GM18520 (cell line): ENCODE data around the gene AGRN.
A peak's percentile ranks its signal among the peaks of the same experiment; 100 is the strongest.
"Not testable (repeated sequence)": the region's sequence is repeated elsewhere in the genome, so short reads cannot be mapped to it uniquely, and the experiment has no call there.

Source experiments
- ATAC-seq: cut with Tn5 transposase; IDR thresholded peaks from one replicate; pipeline ENCODE4 v1.9.1; 2021; ENCODE audit not compliant: unreplicated experiment

Gene AGRN

GRCh38 chr1:1050577-1051052, 30.7 kb downstream of the AGRN start:
- ATAC-seq = no peak

GRCh38 chr1:1051127-1051810, 31.3 kb downstream of the AGRN start:
- no peak for ATAC-seq

DNA sequence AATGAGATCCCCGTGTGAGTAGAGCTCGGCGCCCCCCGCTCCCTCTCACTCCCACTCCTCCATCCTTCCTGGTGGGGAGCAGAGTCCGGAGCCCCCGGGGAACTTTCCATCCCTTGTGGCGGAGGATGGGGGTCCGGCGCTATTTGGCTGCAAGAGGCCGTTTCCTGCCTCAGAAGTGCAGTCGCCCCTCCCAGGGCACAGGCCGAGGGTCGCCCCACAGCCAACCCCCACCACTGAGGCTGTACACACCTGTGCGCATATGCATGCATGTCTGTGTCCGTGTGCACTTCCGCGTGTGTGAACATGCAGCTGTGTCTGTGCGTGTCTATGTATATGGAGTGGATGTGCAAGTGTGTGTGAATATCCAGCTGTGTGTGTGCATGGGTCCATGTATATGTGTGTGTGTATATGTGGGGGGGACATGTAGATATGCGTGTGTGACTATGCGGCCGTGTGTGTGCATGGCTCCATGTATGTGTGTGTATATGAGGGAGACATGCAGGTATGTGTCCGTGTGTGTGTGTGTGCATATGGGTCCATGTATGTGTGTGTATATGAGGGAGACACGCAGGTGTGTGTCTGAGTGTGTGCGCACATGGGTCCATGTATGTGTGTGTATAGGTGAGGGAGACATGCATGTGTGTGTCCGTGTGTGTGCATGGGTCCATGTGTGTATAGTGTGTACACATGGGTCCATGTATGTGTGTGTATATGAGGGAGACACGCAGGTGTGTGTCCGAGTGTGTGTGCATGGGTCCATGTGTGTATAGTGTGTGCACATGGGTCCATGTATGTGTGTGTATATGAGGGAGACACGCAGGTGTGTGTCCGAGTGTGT, 32.3 kb downstream of the AGRN start:
- no peak for ATAC-seq

DNA sequence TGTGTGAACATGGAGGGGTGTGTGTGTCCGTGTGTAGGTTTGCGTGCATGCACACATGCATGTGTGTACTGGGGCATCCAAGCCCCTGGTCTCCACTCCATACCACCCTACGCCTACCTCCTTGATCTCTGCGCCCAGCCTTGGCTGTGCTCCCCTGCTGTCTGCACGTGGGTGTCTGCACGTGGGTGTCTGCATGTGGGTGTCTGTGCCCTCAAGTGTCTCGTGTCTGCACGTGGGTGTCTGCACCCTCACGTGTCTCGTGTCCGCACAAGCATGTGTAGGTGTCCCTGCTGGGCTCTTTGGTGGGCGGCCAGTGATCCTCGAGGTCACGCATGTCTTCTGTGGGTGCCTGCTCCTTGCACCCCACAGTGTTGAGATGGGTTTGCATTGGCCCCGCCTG, 33.1 kb downstream of the AGRN start:
- ATAC-seq = no peak

DNA sequence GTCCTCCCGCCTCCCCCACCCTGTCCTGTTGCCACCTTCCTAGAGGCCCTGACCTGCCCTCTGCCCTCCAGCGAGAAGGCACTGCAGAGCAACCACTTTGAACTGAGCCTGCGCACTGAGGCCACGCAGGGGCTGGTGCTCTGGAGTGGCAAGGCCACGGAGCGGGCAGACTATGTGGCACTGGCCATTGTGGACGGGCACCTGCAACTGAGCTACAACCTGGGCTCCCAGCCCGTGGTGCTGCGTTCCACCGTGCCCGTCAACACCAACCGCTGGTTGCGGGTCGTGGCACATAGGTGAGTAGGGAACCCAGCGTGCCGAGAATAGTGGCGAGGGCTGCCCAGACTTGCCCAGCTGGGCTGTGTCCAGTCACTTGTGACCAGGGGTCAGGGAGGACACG, 33.8 kb downstream of the AGRN start:
- no peak for ATAC-seq

- ATAC-seq = no peak
Measured at GRCh38 chr1:1054099-1054700, 34.3 kb downstream of the AGRN start.

GRCh38 chr1:1054971-1055370, 35.1 kb downstream of the AGRN start:
- no peak for ATAC-seq

DNA sequence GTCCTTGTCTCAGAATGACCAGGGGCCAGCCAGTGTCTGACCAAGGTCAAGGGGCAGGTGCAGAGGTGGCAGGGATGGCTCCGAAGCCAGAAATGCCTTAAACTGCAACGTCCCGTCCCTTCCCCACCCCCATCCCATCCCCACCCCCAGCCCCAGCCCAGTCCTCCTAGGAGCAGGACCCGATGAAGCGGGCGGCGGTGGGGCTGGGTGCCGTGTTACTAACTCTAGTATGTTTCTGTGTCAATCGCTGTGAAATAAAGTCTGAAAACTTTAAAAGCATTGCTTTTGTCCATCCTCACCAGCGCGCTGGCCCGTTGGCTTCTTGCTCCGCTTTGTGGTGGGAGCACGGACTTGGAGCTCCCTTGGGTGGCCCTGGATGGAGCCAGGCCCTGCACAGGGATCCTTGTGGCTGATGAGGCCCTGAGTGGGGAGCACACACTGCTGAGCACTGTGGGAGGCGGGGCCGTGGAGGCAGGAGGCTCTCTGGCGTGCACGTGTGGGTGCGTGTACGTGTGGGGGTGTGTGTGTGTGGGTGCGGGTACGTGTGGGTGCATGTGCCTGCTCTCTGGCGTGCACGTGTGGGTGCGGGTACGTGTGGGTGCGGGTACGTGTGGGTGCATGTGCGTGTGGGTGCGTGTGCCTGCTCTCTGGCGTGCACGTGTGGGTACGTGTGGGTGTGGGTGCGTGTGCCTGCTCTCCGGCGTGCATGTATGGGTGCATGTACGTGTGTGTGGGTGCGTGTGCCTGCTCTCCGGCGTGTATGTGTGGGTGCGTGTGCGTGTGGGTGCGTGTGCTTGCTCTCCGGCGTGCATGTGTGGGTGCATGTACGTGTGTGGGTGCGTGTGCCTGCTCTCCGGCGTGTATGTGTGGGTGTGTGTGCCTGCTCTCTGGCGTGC, 36.2 kb downstream of the AGRN start:
- ATAC-seq = no peak

- ATAC-seq = not testable (repeated sequence)
Measured at GRCh38 chr1:1057769-1058087, 37.8 kb downstream of the AGRN start.

DNA sequence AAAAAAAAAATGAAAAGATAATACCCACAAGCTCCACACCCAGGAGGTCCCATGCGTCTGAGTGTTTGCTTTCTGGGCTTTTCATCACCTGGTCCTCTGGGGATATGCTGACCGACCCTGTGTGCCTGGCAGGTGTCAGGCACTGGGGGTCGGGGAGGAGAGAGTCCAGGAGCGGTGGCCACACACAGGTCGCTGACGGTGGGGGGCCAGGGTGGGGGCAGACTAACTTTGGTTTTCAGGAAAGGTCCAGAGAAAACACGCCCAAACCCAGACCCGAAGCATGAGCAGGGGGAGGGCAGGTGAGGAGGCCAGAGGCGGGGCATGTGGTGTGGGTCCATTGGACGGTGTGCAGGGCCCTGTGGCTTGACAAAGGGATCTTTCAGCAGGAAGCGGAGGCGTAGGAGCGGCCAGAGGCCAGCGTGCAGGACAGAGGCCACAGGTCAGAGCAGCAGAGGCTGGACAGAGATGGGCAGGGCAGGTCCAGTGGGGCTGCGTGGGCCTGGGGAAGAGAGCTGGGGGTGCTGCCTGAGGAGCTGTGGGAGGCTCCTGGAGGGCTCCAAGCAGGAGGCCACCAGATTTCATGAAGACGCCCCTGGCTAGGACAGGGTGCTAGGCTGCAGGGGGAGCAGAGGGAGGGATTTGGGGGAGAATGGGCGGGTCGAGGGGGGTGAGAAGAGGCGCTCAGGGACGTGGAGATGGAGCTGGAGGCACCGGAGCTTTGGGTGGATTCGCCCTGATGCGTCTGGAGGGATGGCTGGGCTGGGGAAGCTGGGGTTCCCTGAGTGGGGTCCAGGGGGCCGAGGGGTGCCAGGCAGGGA, 38.4 kb downstream of the AGRN start:
- ATAC-seq = no peak

GRCh38 chr1:1058921-1059493, 39.1 kb downstream of the AGRN start:
- peak; percentile 22 for ATAC-seq

GRCh38 chr1:1059494-1060280, 39.8 kb downstream of the AGRN start:
- peak; percentile 37 for ATAC-seq

GRCh38 chr1:1060281-1061000, 40.5 kb downstream of the AGRN start:
- ATAC-seq = no peak

- no peak for ATAC-seq
Measured at GRCh38 chr1:1061682-1062345, 41.9 kb downstream of the AGRN start.

DNA sequence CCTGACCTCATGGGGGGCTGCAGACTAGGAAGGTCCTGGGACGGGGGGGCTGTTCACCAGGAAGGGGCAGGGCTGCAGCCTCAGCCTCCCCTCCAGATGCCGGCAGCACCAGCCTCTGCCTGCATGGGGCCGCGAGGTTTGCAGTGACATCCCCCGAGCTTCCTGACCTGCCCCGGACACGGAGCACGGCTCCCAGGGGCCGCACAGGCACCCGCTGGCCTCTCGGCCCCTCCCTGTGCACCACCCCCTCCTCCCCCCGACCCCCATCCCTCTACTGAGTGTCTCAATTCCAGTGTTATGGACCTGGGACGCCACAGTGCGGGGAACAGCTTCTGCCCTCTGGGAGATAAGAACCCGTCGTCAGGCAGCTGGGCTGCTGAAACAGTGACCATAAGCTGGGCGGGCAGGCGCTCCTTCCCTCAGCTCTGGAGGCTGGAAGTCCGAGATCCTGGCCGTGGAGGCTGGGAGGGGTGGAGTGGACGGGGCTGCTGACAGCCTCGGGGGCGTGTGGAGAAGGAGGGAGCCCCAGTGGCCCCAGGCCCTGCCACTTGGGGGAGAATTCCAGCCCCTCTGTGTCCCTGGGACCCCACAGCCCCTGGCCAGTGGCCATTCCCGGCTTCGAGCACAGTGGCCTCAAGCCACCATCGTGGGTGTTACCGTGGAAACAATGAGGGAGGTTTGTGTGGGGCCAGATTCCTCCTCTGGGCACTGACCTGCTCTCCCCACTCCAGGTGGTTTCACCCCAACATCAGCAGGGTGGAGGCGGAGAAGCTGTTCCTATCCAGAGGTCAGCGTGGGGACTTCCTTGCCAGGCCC, 42.6 kb downstream of the AGRN start:
- ATAC-seq = no peak

GRCh38 chr1:1063261-1063944, 43.5 kb downstream of the AGRN start:
- ATAC-seq = no peak
